Activated CD4-positive, alpha-beta T cell treated with anti-CD3 and anti-CD28 coated beads, Interleukin-2, Interleukin-6, amounts not matched to agents 100 ng/mL and 50 ng/mL, durations not matched to agents 16 hours and 8 hours (primary cell): ENCODE results near the gene COBLL1.

ENCODE experiments used
- DNase-seq: peaks from one replicate; pipeline ENCODE4 v3.0.0-alpha.2; 2020

COBLL1 gene

GRCh38 chr2:164850235-164850634 lies 8.6 kb upstream of the COBLL1 start:
- no peak for DNase-seq

GRCh38 chr2:164849506-164849905 lies 7.9 kb upstream of the COBLL1 start:
- DNase-seq: no peak

- DNase-seq: no peak
These were observed 6.5 kb upstream of the COBLL1 start for GRCh38 chr2:164847981-164848741.

GRCh38 chr2:164847291-164847690 lies 5.7 kb upstream of the COBLL1 start:
- no peak for DNase-seq

- DNase-seq: no peak
These were observed 4.7 kb upstream of the COBLL1 start for GRCh38 chr2:164846276-164846675.

- no peak for DNase-seq
These were observed 1.8 kb upstream of the COBLL1 start for GRCh38 chr2:164843346-164843911.

- no peak for DNase-seq
These were observed 972 bp upstream of the COBLL1 start for GRCh38 chr2:164842624-164842966.

- peak; percentile 63 for DNase-seq
These were observed 499 bp downstream of the COBLL1 start for GRCh38 chr2:164840930-164841718.

GRCh38 chr2:164840458-164840929 lies 1.1 kb downstream of the COBLL1 start:
- no peak for DNase-seq

- no peak for DNase-seq
These were observed 1.6 kb downstream of the COBLL1 start for GRCh38 chr2:164839914-164840457.

- no peak for DNase-seq
These were observed 3.8 kb downstream of the COBLL1 start for GRCh38 chr2:164837807-164838206.

- DNase-seq: no peak
These were observed 4.7 kb downstream of the COBLL1 start for GRCh38 chr2:164836907-164837306.

- DNase-seq: no peak
These were observed 6.3 kb downstream of the COBLL1 start for GRCh38 chr2:164835302-164835701.

- DNase-seq: no peak
These were observed 9.7 kb downstream of the COBLL1 start for GRCh38 chr2:164831887-164832286.

- no peak for DNase-seq
These were observed 10.4 kb downstream of the COBLL1 start for GRCh38 chr2:164831180-164831579.

- DNase-seq: peak; percentile 3
These were observed 15.1 kb downstream of the COBLL1 start for GRCh38 chr2:164826293-164827243.

GRCh38 chr2:164824872-164825271 lies 16.8 kb downstream of the COBLL1 start:
- no peak for DNase-seq

- DNase-seq: no peak
These were observed 18.5 kb downstream of the COBLL1 start for GRCh38 chr2:164823126-164823525.

GRCh38 chr2:164821338-164821737 lies 20.3 kb downstream of the COBLL1 start:
- no peak for DNase-seq

- DNase-seq: no peak
These were observed 23.2 kb downstream of the COBLL1 start for GRCh38 chr2:164818149-164819136.

- no peak for DNase-seq
These were observed 24.7 kb downstream of the COBLL1 start for GRCh38 chr2:164816900-164817299.
